Ishikawa (cell line): Measurements from ENCODE around the gene TPCN2.

Experiments
- CEBPB ChIP-seq: IDR thresholded peaks from 2 replicates; pipeline ENCODE4 v1.6.1; 2012
- CREB1 ChIP-seq: IDR thresholded peaks from 2 replicates; pipeline ENCODE4 v1.6.1; 2012; ENCODE audit warnings: low read depth
- EGR1 ChIP-seq: IDR thresholded peaks from 2 replicates; pipeline ENCODE4 v1.6.1; 2012
- EP300 ChIP-seq: IDR thresholded peaks from 2 replicates; pipeline ENCODE4 v1.6.1; 2012; ENCODE audit warnings: borderline replicate concordance
- FOXM1 ChIP-seq: IDR thresholded peaks from 2 replicates; pipeline ENCODE4 v1.6.1; 2012; ENCODE audit warnings: low read depth, borderline replicate concordance
- MAX ChIP-seq: IDR thresholded peaks from 2 replicates; pipeline ENCODE4 v1.6.1; 2012
- NFIC ChIP-seq: IDR thresholded peaks from 2 replicates; pipeline ENCODE4 v1.6.1; 2012
- RAD21 ChIP-seq: IDR thresholded peaks from 2 replicates; pipeline ENCODE4 v1.6.1; 2012; ENCODE audit warnings: low read depth
- TAF1 ChIP-seq: IDR thresholded peaks from 2 replicates; pipeline ENCODE4 v1.6.1; 2012; ENCODE audit warnings: low read depth, mild to moderate bottlenecking
- TCF12 ChIP-seq: IDR thresholded peaks from 2 replicates; pipeline ENCODE4 v1.6.1; 2012; ENCODE audit warnings: low read depth
- TEAD4 ChIP-seq: IDR thresholded peaks from 2 replicates; pipeline ENCODE4 v1.6.1; 2012
- YY1 ChIP-seq: IDR thresholded peaks from 2 replicates; pipeline ENCODE4 v1.6.1; 2012; ENCODE audit warnings: low read depth
- ZBTB7A ChIP-seq: IDR thresholded peaks from 2 replicates; pipeline ENCODE4 v1.6.1; 2012; ENCODE audit warnings: low read depth
- TF ChIP-seq, protein P1 (sequence below): IDR thresholded peaks from 2 replicates; pipeline ENCODE4 v1.6.1; 2012
- TF ChIP-seq, protein P2 (sequence below): IDR thresholded peaks from 2 replicates; pipeline ENCODE4 v1.6.1; 2012; ENCODE audit warnings: low read depth, mild to moderate bottlenecking

The TPCN2 gene

DNA sequence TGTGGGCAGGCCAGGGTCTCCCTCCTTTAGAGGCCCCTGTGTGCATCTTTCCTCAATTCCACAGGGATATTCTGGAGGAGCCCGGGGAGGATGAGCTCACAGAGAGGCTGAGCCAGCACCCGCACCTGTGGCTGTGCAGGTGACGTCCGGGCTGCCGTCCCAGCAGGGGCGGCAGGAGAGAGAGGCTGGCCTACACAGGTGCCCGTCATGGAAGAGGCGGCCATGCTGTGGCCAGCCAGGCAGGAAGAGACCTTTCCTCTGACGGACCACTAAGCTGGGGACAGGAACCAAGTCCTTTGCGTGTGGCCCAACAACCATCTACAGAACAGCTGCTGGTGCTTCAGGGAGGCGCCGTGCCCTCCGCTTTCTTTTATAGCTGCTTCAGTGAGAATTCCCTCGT, 39.1 kb downstream of the TPCN2 start:
- TF ChIP-seq ZBTB7A (no peak), TAF1 (no peak), YY1 (no peak), RAD21 (no peak), FOXM1 (no peak)
- TF ChIP-seq, protein P1, sequence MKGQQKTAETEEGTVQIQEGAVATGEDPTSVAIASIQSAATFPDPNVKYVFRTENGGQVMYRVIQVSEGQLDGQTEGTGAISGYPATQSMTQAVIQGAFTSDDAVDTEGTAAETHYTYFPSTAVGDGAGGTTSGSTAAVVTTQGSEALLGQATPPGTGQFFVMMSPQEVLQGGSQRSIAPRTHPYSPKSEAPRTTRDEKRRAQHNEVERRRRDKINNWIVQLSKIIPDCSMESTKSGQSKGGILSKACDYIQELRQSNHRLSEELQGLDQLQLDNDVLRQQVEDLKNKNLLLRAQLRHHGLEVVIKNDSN: no peak
- TF ChIP-seq, protein P2, sequence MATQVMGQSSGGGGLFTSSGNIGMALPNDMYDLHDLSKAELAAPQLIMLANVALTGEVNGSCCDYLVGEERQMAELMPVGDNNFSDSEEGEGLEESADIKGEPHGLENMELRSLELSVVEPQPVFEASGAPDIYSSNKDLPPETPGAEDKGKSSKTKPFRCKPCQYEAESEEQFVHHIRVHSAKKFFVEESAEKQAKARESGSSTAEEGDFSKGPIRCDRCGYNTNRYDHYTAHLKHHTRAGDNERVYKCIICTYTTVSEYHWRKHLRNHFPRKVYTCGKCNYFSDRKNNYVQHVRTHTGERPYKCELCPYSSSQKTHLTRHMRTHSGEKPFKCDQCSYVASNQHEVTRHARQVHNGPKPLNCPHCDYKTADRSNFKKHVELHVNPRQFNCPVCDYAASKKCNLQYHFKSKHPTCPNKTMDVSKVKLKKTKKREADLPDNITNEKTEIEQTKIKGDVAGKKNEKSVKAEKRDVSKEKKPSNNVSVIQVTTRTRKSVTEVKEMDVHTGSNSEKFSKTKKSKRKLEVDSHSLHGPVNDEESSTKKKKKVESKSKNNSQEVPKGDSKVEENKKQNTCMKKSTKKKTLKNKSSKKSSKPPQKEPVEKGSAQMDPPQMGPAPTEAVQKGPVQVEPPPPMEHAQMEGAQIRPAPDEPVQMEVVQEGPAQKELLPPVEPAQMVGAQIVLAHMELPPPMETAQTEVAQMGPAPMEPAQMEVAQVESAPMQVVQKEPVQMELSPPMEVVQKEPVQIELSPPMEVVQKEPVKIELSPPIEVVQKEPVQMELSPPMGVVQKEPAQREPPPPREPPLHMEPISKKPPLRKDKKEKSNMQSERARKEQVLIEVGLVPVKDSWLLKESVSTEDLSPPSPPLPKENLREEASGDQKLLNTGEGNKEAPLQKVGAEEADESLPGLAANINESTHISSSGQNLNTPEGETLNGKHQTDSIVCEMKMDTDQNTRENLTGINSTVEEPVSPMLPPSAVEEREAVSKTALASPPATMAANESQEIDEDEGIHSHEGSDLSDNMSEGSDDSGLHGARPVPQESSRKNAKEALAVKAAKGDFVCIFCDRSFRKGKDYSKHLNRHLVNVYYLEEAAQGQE: no peak

GRCh38 chr11:69088676-69089146, 40.0 kb downstream of the TPCN2 start:
- TF ChIP-seq, protein P1: no peak
- no peak for TF ChIP-seq CREB1
- TF ChIP-seq MAX: 0 out of 2 replicates have a peak, but pooled peaks have one; percentile 42
- peak; percentile 58; the same call in 1 of the 2 replicates for TF ChIP-seq ZBTB7A
- no peak for TF ChIP-seq TAF1
- TF ChIP-seq EGR1: no peak
- TF ChIP-seq EP300: no peak
- TF ChIP-seq, protein P2: no peak
- no peak for TF ChIP-seq TEAD4
- TF ChIP-seq RAD21: peak; percentile 90
- TF ChIP-seq YY1: no peak
- TF ChIP-seq FOXM1: no peak
- no peak for TF ChIP-seq CEBPB
- TF ChIP-seq NFIC: no peak
- no peak for TF ChIP-seq TCF12

- 0 out of 2 replicates have a peak, but pooled peaks have one; percentile 30 for TF ChIP-seq MAX
- no peak for TF ChIP-seq YY1
These were observed 40.5 kb downstream of the TPCN2 start for GRCh38 chr11:69089258-69089657.

DNA sequence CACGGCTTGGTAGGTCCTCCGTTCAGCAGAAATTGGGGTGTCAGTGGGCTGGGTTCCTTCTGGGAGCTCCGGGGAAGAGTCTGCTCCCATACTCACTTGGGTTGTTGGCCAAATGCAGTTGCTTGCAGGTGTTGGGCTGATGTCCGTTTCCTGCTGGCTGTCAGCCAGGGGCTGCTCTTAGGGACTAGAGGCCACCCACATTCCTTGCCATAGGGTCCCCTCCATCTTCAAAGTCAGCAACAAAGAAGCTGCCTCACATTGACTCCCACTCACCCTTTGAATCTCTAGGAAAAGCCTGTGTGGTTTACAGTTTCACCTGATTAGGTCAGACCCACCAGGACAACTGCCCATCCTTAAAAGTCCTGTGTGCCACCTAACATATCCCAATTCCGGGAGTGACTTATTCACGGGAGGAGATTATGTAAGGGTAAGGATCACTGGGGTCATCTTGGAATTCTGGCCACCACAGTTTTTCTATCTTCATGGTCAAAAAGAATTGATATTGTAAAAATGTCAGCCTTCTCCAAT, 43.0 kb downstream of the TPCN2 start:
- TF ChIP-seq, protein P1: no peak
- TF ChIP-seq TCF12 (no peak), CEBPB (no peak), MAX (no peak), ZBTB7A (no peak), YY1 (no peak), EGR1 (no peak), CREB1 (no peak), EP300 (no peak), FOXM1 (no peak), TEAD4 (no peak), RAD21 (no peak), TAF1 (no peak), NFIC (no peak)
- TF ChIP-seq, protein P2: no peak
